ENCODE results near the gene MAN2B2.

MAN2B2 gene

GRCh38 chr4:6530301-6530700 lies 44.7 kb upstream of the MAN2B2 start:
- no peak for DNase-seq (ENCODE audit: extremely low spot score)
- TF ChIP-seq HDGF (IDR thresholded peaks at IDR 0.05; ENCODE audit: borderline replicate concordance): no peak
- no peak for TF ChIP-seq SP1 (IDR thresholded peaks at IDR 0.05)
- no peak for TF ChIP-seq NFRKB (IDR thresholded peaks at IDR 0.05)
- TF ChIP-seq ARNT (IDR thresholded peaks at IDR 0.05): no peak
- no peak for TF ChIP-seq FOXA1 (IDR thresholded peaks at IDR 0.05)
- no peak for TF ChIP-seq TARDBP (IDR thresholded peaks at IDR 0.05)
- no peak for TF ChIP-seq L3MBTL2 (conservative IDR thresholded peaks at IDR 0.05)
- no peak for TF ChIP-seq FOXK2 (IDR thresholded peaks at IDR 0.05)
- no peak for TF ChIP-seq BHLHE40 (IDR thresholded peaks at IDR 0.05; ENCODE audit: borderline replicate concordance)
- no peak for TF ChIP-seq ELF4 (IDR thresholded peaks at IDR 0.05)
- TF ChIP-seq PKNOX1 (IDR thresholded peaks at IDR 0.05): no peak
- no peak for TF ChIP-seq CTBP1 (IDR thresholded peaks at IDR 0.05; ENCODE audit: borderline replicate concordance)
- TF ChIP-seq ZNF384 (IDR thresholded peaks at IDR 0.05): no peak
- TF ChIP-seq FOXM1 (IDR thresholded peaks at IDR 0.05; ENCODE audit: borderline replicate concordance): no peak
- no peak for TF ChIP-seq LEF1 (IDR thresholded peaks at IDR 0.05; ENCODE audit: borderline replicate concordance)
- TF ChIP-seq SUZ12 (IDR thresholded peaks at IDR 0.05): no peak
- ChIA-PET POLR2A (no interaction called here), CTCF (no interaction called here)

- TF ChIP-seq TARDBP (IDR thresholded peaks at IDR 0.05) (no peak), L3MBTL2 (conservative IDR thresholded peaks at IDR 0.05) (no peak), ZNF384 (IDR thresholded peaks at IDR 0.05) (no peak), LEF1 (IDR thresholded peaks at IDR 0.05; ENCODE audit: borderline replicate concordance) (no peak), ARNT (IDR thresholded peaks at IDR 0.05) (no peak), PKNOX1 (IDR thresholded peaks at IDR 0.05) (no peak), ELF4 (IDR thresholded peaks at IDR 0.05) (no peak), CTBP1 (IDR thresholded peaks at IDR 0.05; ENCODE audit: borderline replicate concordance) (no peak), HDGF (IDR thresholded peaks at IDR 0.05; ENCODE audit: borderline replicate concordance) (no peak), FOXM1 (IDR thresholded peaks at IDR 0.05; ENCODE audit: borderline replicate concordance) (no peak), BHLHE40 (IDR thresholded peaks at IDR 0.05; ENCODE audit: borderline replicate concordance) (no peak), FOXA1 (IDR thresholded peaks at IDR 0.05) (no peak), SP1 (IDR thresholded peaks at IDR 0.05) (no peak), NFRKB (IDR thresholded peaks at IDR 0.05) (no peak), SUZ12 (IDR thresholded peaks at IDR 0.05) (no peak), FOXK2 (IDR thresholded peaks at IDR 0.05) (no peak)
- DNase-seq (ENCODE audit: extremely low spot score): no peak
- POLR2A ChIA-PET: no interaction called here
- CTCF ChIA-PET: no interaction called here
Measured at GRCh38 chr4:6530964-6531363, 44.0 kb upstream of the MAN2B2 start.

- ChIA-PET POLR2A (no interaction called here), CTCF (interaction anchor here (0.6 kb wide), 1 partner anchor 198 kb away, joined by 3 read pairs; no protein-coding TSS in a partner anchor)
- TF ChIP-seq NFRKB (IDR thresholded peaks at IDR 0.05) (no peak), HDGF (IDR thresholded peaks at IDR 0.05; ENCODE audit: borderline replicate concordance) (no peak), ZNF384 (IDR thresholded peaks at IDR 0.05) (no peak), FOXK2 (IDR thresholded peaks at IDR 0.05) (no peak), LEF1 (IDR thresholded peaks at IDR 0.05; ENCODE audit: borderline replicate concordance) (no peak), ELF4 (IDR thresholded peaks at IDR 0.05) (no peak), CTBP1 (IDR thresholded peaks at IDR 0.05; ENCODE audit: borderline replicate concordance) (no peak), ARNT (IDR thresholded peaks at IDR 0.05) (no peak), PKNOX1 (IDR thresholded peaks at IDR 0.05) (no peak), FOXM1 (IDR thresholded peaks at IDR 0.05; ENCODE audit: borderline replicate concordance) (no peak), SUZ12 (IDR thresholded peaks at IDR 0.05) (no peak)
- DNase-seq (ENCODE audit: extremely low spot score): no peak
Measured at GRCh38 chr4:6532102-6532501, 42.9 kb upstream of the MAN2B2 start.

GRCh38 chr4:6532658-6533057 lies 42.3 kb upstream of the MAN2B2 start:
- CTCF ChIA-PET: interaction anchor here (0.6 kb wide), 1 partner anchor 198 kb away, joined by 3 read pairs; no protein-coding TSS in a partner anchor
- DNase-seq (ENCODE audit: extremely low spot score): no peak
- POLR2A ChIA-PET: no interaction called here
- TF ChIP-seq NFRKB (IDR thresholded peaks at IDR 0.05): no peak
- no peak for TF ChIP-seq LEF1 (IDR thresholded peaks at IDR 0.05; ENCODE audit: borderline replicate concordance)
- TF ChIP-seq FOXA1 (IDR thresholded peaks at IDR 0.05): no peak
- TF ChIP-seq BHLHE40 (IDR thresholded peaks at IDR 0.05; ENCODE audit: borderline replicate concordance): no peak
- TF ChIP-seq TARDBP (IDR thresholded peaks at IDR 0.05): no peak
- TF ChIP-seq ARNT (IDR thresholded peaks at IDR 0.05): no peak

GRCh38 chr4:6534050-6534449 lies 40.9 kb upstream of the MAN2B2 start:
- no peak for DNase-seq (ENCODE audit: extremely low spot score)
- POLR2A ChIA-PET: no interaction called here
- TF ChIP-seq CTBP1 (IDR thresholded peaks at IDR 0.05; ENCODE audit: borderline replicate concordance) (no peak), LEF1 (IDR thresholded peaks at IDR 0.05; ENCODE audit: borderline replicate concordance) (no peak), FOXK2 (IDR thresholded peaks at IDR 0.05) (no peak), HDGF (IDR thresholded peaks at IDR 0.05; ENCODE audit: borderline replicate concordance) (no peak), TARDBP (IDR thresholded peaks at IDR 0.05) (no peak), FOXA1 (IDR thresholded peaks at IDR 0.05) (no peak), L3MBTL2 (conservative IDR thresholded peaks at IDR 0.05) (no peak), NFRKB (IDR thresholded peaks at IDR 0.05) (no peak), BHLHE40 (IDR thresholded peaks at IDR 0.05; ENCODE audit: borderline replicate concordance) (no peak), SUZ12 (IDR thresholded peaks at IDR 0.05) (no peak), ELF4 (IDR thresholded peaks at IDR 0.05) (no peak), ARNT (IDR thresholded peaks at IDR 0.05) (no peak), FOXM1 (IDR thresholded peaks at IDR 0.05; ENCODE audit: borderline replicate concordance) (no peak), PKNOX1 (IDR thresholded peaks at IDR 0.05) (no peak), ZNF384 (IDR thresholded peaks at IDR 0.05) (no peak), SP1 (IDR thresholded peaks at IDR 0.05) (no peak)
- CTCF ChIA-PET: no interaction called here
